ENCODE data around the gene TRIM56.

DNA sequence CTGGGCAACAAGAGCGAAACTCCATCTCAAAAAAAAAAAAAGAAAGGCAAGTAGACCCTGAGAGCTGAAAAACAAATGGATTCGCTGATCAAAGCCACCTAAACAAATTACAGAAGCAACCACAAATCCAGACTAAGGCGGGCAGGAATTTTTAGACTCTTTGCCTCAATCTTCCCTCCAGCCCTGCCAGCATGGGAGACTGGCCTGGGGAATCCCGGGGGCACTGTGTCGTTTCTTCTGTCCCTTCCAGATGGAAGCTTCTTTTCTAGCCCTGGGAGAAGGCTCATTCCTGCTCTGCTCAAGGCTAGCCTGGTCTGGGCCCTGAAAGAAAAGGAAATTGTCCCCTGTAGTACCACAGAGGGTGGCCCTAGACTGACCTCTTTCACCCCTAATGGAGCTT is 26.0 kb downstream of the TRIM56 start:
- TF ChIP-seq, protein P1, sequence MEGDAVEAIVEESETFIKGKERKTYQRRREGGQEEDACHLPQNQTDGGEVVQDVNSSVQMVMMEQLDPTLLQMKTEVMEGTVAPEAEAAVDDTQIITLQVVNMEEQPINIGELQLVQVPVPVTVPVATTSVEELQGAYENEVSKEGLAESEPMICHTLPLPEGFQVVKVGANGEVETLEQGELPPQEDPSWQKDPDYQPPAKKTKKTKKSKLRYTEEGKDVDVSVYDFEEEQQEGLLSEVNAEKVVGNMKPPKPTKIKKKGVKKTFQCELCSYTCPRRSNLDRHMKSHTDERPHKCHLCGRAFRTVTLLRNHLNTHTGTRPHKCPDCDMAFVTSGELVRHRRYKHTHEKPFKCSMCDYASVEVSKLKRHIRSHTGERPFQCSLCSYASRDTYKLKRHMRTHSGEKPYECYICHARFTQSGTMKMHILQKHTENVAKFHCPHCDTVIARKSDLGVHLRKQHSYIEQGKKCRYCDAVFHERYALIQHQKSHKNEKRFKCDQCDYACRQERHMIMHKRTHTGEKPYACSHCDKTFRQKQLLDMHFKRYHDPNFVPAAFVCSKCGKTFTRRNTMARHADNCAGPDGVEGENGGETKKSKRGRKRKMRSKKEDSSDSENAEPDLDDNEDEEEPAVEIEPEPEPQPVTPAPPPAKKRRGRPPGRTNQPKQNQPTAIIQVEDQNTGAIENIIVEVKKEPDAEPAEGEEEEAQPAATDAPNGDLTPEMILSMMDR (conservative IDR thresholded peaks at IDR 0.05; ENCODE audit: low read depth, low read length), result no peak
- TF ChIP-seq POLR2A (IDR thresholded peaks at IDR 0.05; ENCODE audit: low read depth, low read length), result no peak

Measured in IMR-90 (cell line).